Lower leg skin (tissue), 3 donors: Measurements from ENCODE around the gene MOB3A.

Experiments
- POLR2A ChIP-seq, 2 donors: fragments of 450-650 bp; IDR thresholded peaks; one replicate each; pipeline ENCODE4 v1.6.1; 2016 to 2017; ENCODE audit warnings: antibody characterized with exemption in 2 of 2, mild to moderate bottlenecking in 1 of 2, moderate library complexity in 1 of 2
- TF ChIP-seq, protein P1 (sequence below), 3 donors: fragments of 450-650 bp; IDR thresholded peaks; one replicate each; pipeline ENCODE4 v1.5.1; 2016; ENCODE audit warnings: antibody characterized with exemption in 3 of 3, mild to moderate bottlenecking in 3 of 3, moderate library complexity in 2 of 3

- TF ChIP-seq, protein P1, sequence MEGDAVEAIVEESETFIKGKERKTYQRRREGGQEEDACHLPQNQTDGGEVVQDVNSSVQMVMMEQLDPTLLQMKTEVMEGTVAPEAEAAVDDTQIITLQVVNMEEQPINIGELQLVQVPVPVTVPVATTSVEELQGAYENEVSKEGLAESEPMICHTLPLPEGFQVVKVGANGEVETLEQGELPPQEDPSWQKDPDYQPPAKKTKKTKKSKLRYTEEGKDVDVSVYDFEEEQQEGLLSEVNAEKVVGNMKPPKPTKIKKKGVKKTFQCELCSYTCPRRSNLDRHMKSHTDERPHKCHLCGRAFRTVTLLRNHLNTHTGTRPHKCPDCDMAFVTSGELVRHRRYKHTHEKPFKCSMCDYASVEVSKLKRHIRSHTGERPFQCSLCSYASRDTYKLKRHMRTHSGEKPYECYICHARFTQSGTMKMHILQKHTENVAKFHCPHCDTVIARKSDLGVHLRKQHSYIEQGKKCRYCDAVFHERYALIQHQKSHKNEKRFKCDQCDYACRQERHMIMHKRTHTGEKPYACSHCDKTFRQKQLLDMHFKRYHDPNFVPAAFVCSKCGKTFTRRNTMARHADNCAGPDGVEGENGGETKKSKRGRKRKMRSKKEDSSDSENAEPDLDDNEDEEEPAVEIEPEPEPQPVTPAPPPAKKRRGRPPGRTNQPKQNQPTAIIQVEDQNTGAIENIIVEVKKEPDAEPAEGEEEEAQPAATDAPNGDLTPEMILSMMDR (IDR thresholded peaks at IDR 0.05) = no peak
- no peak for TF ChIP-seq POLR2A (IDR thresholded peaks at IDR 0.05)
Observed at GRCh38 chr19:2056837-2057192, 39.3 kb downstream of the MOB3A start.
